GM21576 (cell line): ENCODE measurements around the gene WDTC1.

Experiments
- ATAC-seq: cut with Tn5 transposase; IDR thresholded peaks from one replicate; pipeline ENCODE4 v1.9.1; 2021; ENCODE audit warnings: mild to moderate bottlenecking, moderate library complexity; ENCODE audit not compliant: unreplicated experiment

The WDTC1 gene

DNA sequence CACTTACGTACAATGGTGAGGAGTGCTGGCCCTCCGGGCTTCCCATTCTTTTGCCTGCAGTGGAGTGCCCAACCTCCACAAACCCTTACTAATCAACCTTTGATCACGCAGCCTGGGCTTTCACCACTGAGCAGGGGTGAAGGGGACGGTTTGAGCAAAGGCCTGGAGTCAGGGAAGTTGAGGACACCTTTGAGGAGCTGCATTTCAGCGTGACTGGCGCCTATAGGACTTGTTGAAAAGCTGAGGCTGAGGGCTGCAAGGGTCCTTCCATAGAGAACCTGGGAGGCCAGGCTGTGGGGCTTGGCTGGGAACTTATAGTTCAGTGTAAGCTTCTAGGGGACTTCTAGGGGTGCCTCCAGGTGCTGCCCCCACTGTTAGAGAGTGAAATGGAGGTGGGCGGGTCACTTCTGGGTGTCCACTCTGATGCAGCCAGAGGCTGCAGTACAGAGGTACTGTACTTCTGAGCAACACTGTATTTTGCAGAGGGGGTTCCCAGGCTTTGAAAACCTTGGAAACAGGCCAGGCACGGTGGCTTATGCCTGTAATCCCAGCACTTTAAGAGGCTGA, 117.2 kb downstream of the WDTC1 start:
- no peak for ATAC-seq

DNA sequence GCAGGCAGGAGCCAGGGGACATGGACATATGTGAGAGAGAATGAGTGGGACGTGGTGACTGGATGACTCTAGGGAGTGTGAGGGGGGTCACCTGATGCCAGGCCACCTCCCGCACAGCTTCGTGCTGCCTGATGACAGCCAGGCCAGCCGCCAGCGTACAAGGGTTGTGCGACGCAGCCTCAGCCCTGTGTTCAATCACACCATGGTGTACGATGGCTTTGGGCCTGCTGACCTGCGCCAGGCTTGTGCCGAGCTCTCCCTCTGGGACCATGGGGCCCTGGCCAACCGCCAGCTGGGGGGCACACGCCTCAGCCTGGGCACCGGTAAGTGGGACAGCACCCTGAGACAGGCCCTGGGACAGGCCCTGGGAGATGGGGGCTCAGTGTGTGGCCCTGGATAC, 118.7 kb downstream of the WDTC1 start:
- no peak for ATAC-seq

DNA sequence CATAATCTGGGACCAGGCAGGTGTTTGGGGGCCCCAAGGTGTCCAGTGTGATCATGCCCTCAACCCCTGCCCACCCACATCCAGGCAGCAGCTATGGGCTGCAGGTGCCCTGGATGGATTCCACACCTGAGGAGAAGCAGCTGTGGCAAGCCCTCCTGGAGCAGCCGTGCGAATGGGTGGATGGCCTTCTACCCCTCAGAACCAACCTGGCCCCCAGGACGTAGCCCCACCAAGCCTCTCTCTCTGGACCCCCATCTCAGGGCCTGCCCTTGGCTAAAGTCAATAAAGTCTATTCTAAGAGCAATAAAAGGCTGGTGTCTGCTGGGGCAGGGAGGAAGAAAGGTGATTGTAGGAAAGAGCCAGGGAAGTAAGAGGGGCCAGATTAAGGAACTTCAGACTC, 119.2 kb downstream of the WDTC1 start:
- ATAC-seq, result no peak

DNA sequence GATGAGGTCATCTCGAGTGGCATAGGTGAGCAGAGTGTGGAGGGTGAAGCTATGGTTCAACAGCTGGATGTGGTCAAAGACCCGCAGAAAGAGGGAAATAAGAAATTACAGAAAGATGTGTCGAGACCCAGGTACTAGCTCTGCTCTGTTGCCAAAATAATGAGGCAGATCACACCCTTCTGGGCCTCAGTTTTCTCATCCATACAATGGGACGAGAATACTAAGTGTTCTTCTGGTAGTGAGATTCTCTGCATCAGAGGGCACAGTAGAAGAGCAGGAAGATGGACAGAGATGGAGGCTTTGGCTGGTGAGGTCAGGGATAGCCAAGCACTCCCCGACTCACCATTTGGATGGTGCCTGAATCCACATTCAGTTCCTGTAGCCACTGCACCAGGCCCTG, 121.3 kb downstream of the WDTC1 start:
- no peak for ATAC-seq

DNA sequence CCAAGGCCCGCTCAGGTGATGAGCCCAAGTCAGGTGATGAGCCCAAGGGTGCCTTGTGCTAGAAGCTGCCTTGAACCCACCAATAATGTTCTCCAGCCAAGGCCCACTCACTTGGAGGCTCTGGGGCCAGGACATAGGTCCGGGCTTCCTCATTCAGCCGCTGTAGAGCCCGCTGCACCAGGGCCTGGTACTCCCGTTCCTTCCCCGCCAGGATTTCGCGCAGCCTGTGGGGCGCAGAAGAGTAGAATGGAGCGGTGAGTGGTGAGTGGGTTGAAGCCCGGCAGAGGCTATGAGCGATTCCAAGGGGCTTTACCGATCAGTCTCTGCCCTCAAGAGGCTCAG, 121.8 kb downstream of the WDTC1 start:
- ATAC-seq, result no peak

DNA sequence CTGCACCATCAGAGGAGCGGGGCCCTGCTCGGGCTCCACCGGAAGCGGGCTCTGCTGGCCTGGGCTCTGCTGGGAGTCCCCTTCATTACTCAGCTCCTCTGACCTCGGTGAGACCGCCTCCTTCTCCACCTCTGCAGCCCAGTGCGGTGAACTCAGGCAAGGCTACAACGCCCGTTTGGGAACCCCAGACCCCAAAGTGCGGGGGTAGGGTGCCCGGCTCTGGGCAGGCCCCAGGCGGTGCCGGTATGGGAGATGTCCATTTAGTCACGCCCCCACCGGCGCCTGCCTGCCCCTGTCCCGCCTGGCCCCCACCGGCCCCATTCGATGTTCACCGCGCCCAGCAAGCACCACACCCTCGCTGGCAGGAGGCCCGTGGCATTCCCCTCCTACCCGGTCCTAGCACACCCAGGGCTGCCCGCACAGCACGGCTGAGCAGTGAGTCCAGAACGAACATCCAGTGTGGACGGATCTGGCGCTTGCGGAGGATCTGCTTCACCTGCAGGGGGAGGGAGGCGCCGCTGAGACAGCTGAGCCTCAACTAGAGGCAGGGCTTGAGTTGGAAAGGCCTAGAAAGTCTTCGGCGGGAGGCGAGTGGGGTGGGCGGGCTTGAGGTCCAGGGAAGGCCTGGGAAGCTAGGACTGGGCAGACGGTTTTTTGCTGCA, 122.3 kb downstream of the WDTC1 start:
- no peak for ATAC-seq

DNA sequence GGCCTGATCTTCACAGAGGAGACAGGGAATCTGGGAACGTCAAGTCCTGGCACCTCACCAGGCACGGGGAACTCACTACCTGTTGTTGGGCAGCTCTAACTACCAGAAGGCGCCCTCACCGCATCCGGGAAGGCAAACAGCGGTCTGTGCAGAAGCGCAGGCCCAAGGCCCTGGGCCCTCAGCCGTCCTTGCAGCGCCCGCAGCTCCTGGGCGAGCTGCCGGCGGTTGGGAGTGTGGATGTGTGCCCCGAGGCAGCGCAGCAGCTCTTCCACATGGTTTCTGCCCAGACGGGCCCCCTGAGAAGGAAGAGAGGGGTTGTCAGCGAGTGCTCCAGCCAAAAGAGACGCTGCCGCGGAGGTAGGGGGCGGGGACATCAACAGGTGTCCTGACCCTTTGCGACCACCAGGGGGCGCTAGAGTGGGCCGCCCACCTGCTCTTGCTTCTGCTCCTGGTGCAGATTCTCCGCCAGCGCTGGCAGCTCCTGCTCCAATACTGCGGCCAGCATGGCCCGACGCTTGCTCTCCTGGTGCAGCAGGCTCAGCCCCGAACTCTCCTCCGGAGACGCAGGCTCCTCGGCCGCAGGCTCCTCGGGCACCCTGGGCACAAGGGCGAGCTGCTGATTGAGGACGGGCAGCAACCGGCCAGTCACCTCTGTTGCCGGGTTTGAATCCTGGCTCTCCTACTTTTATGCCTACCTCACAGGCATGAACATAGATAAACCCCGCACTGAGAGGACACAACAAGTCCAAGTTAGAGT, 123.0 kb downstream of the WDTC1 start:
- peak; percentile 49 for ATAC-seq
